Ascending aorta (tissue), 2 donors: ENCODE measurements around the gene CABP4. TPM values are rescaled to one million over a fixed set of nuclear protein-coding genes. Genes with fewer than 3 reads are reported as not detected.

Source experiments
- DNase-seq, 2 donors: peaks; one replicate each; pipeline ENCODE4 v3.0.0-alpha.2; 2019; ENCODE audit warnings: low spot score in 2 of 2
- H3K27ac ChIP-seq, 2 donors: fragments of 200-600 bp; sonication (generic); one replicate each; pipeline ENCODE4 v1.5.1; 2016 to 2017; ENCODE audit warnings: mild to moderate bottlenecking in 1 of 2
- H3K27me3 ChIP-seq: fragments of 200-600 bp; sonication (generic); one replicate; pipeline ENCODE4 v1.5.1; 2017
- H3K36me3 ChIP-seq, 2 donors: fragments of 200-600 bp; sonication (generic); one replicate each; pipeline ENCODE4 v1.5.1; 2016
- H3K4me1 ChIP-seq, 2 donors: fragments of 200-600 bp; sonication (generic); one replicate each; pipeline ENCODE4 v1.5.1; 2016 to 2017; ENCODE audit warnings: mild to moderate bottlenecking in 1 of 2
- H3K4me3 ChIP-seq, 2 donors: fragments of 200-600 bp; sonication (generic); one replicate each; pipeline ENCODE4 v1.5.1; 2016 to 2017; ENCODE audit warnings: mild to moderate bottlenecking in 1 of 2
- H3K9me3 ChIP-seq, 2 donors: fragments of 200-600 bp; sonication (generic); one replicate each; pipeline ENCODE4 v1.5.1; 2016
- CTCF ChIP-seq, 3 experiments: fragments of 200-600 bp in 2 of 3; fragments of 450-650 bp in 1 of 3; sonication (generic) in 2 of 3; IDR thresholded peaks; one replicate each; pipeline ENCODE4 v1.5.1; 2016 to 2019; ENCODE audit warnings: antibody characterized with exemption in 3 of 3, mild to moderate bottlenecking in 1 of 3, moderate library complexity in 1 of 3
- intact Hi-C: fragments of 100-400 bp; cut with DNase I; formaldehyde crosslinking; loops from one replicate; pipeline ENCODE4 v1.15.1; 2023
- total RNA-seq: library from RNA; depleted of rRNA; stranded (reverse); fragments of >200 nt; gene quantifications from one replicate; pipeline ENCODE4 v1.1.0, GENCODE V29; 2016

CABP4 gene
- total RNA-seq, 1 donor from 2014 or later = not detected

- TF ChIP-seq CTCF (IDR thresholded peaks at IDR 0.05) = no peak
- no peak overlapping the region for H3K4me3 ChIP-seq
- no peak for DNase-seq
- H3K27ac ChIP-seq = no peak overlapping the region
- intact Hi-C loops = no loop called here
- no peaks in the 10 kb centered on the region for H3K27me3 ChIP-seq
- H3K4me1 ChIP-seq = no peaks in the 10 kb centered on the region
- H3K36me3 ChIP-seq = no peaks in the 10 kb centered on the region
- no peaks in the 10 kb centered on the region for H3K9me3 ChIP-seq
These were observed 3.5 kb upstream of the CABP4 start for GRCh38 chr11:67451658-67451976.

- no peaks in the 10 kb centered on the region for H3K4me1 ChIP-seq
- H3K27ac ChIP-seq = no peak within 1 kb of the TSS
- H3K36me3 ChIP-seq = no peaks in the 10 kb centered on the region
- no peak within 1 kb of the TSS for H3K4me3 ChIP-seq
- no peaks in the 10 kb centered on the region for H3K9me3 ChIP-seq
- intact Hi-C loops = no loop called here
- no peak for DNase-seq
- TF ChIP-seq CTCF (IDR thresholded peaks at IDR 0.05) = no peak
- no peaks in the 10 kb centered on the region for H3K27me3 ChIP-seq
These were observed 2.8 kb upstream of the CABP4 start, which contains the start of gene GPR152 for GRCh38 chr11:67452141-67452952. TSS of gene GPR152 (minus strand) at chr11:67452729. CDS start at chr11:67452724, 5 bp downstream.

GRCh38 chr11:67453816-67454732, 1.1 kb upstream of the CABP4 start:
- DNase-seq = no peak
- Histone ChIP-seq H3K27ac (no peak overlapping the region), H3K27me3 (no peaks in the 10 kb centered on the region), H3K4me3 (no peak overlapping the region), H3K9me3 (no peaks in the 10 kb centered on the region), H3K4me1 (no peaks in the 10 kb centered on the region), H3K36me3 (no peaks in the 10 kb centered on the region)
- intact Hi-C loops = no loop called here
- no peak for TF ChIP-seq CTCF (IDR thresholded peaks at IDR 0.05)

- Histone ChIP-seq H3K9me3 (no peaks in the 10 kb centered on the region), H3K27me3 (no peaks in the 10 kb centered on the region), H3K4me1 (no peaks in the 10 kb centered on the region), H3K4me3 (no peak overlapping the region), H3K36me3 (no peaks in the 10 kb centered on the region), H3K27ac (no peak overlapping the region)
- intact Hi-C loops = no loop called here
- no peak for DNase-seq
- TF ChIP-seq CTCF (IDR thresholded peaks at IDR 0.05) = no peak
These were observed 1.0 kb downstream of the CABP4 start for GRCh38 chr11:67456068-67456705.

GRCh38 chr11:67457453-67457852, 2.3 kb downstream of the CABP4 start:
- Histone ChIP-seq H3K27me3 (no peaks in the 10 kb centered on the region), H3K4me1 (no peaks in the 10 kb centered on the region), H3K4me3 (no peak overlapping the region), H3K36me3 (no peaks in the 10 kb centered on the region), H3K27ac (no peak overlapping the region), H3K9me3 (no peaks in the 10 kb centered on the region)
- no peak for TF ChIP-seq CTCF (IDR thresholded peaks at IDR 0.05)
- intact Hi-C loops = no loop called here
- DNase-seq = no peak
